Neuronal stem cell (in vitro differentiated cells): ENCODE results near the gene COX4I1. TPM values are rescaled to one million over a fixed set of nuclear protein-coding genes. Genes with fewer than 3 reads are reported as not detected.

Experiments
- small RNA-seq: library from polyadenylated mRNA; stranded (forward); fragments of <200 nt; extraction: miRNeasy Mini kit (QIAGEN cat#:217004); gene quantifications from one replicate; pipeline ENCODE3, GENCODE V24; 2013; ENCODE audit not compliant: insufficient read depth

Gene COX4I1

Small RNAs within 50 kb of the gene (small RNA-seq; reads per million reads assigned to genes)
- not detected for gene RNU1-103P
